Adrenal gland (tissue), 12 donors: ENCODE measurements around the gene CORO6. TPM values are rescaled to one million over a fixed set of nuclear protein-coding genes. Genes with fewer than 3 reads are reported as not detected.

Experiments
- DNase-seq, 7 donors: peaks; one replicate each; pipeline ENCODE4 v3.0.0-alpha.2; 2019 to 2020
- H3K27ac ChIP-seq, 5 donors: fragments of 200-600 bp; sonication (generic) in 4 of 5; 1 replicate in 3 of 5; 2 replicates in 2 of 5; pipeline versions ENCODE4 v1.5.1 to v1.8.0; 2016 to 2020; ENCODE audit warnings: mild to moderate bottlenecking in 1 of 5
- H3K27me3 ChIP-seq: fragments of 200-600 bp; 2 replicates; pipeline ENCODE4 v1.8.0; 2021
- H3K36me3 ChIP-seq, 2 donors: fragments of 200-600 bp; replicated peaks in 1 of 2; 1 replicate in 1 of 2; 2 replicates in 1 of 2; pipeline versions ENCODE4 v1.5.1 to v1.8.0; 2018 to 2022
- H3K4me1 ChIP-seq, 2 donors: fragments of 200-600 bp; replicated peaks in 1 of 2; 1 replicate in 1 of 2; 2 replicates in 1 of 2; pipeline versions ENCODE4 v1.5.1 to v1.8.0; 2018 to 2021
- H3K4me3 ChIP-seq, 4 donors: fragments of 200-600 bp; sonication (generic) in 3 of 4; one replicate each; pipeline ENCODE4 v1.5.1; 2016 to 2018
- H3K9me3 ChIP-seq, 3 donors: fragments of 200-600 bp; sonication (generic) in 1 of 3; replicated peaks in 1 of 3; 1 replicate in 2 of 3; 2 replicates in 1 of 3; pipeline versions ENCODE4 v1.5.1 to v1.8.0; 2016 to 2021
- CTCF ChIP-seq, 6 experiments: fragments of 450-650 bp in 4 of 6; fragments of 200-600 bp in 2 of 6; sonication (generic) in 1 of 6; IDR thresholded peaks; 1 replicate in 5 of 6; 2 replicates in 1 of 6; pipeline versions ENCODE4 v1.5.1 to v1.8.0; 2016 to 2021; ENCODE audit warnings: antibody characterized with exemption in 6 of 6, mild to moderate bottlenecking in 2 of 6, moderate library complexity in 1 of 6
- POLR2A ChIP-seq, 2 donors: fragments of 450-650 bp; IDR thresholded peaks; one replicate each; pipeline ENCODE4 v1.6.1; 2017; ENCODE audit warnings: antibody characterized with exemption in 2 of 2, mild to moderate bottlenecking in 2 of 2, moderate library complexity in 1 of 2
- WGBS, 4 donors: extraction: QIAGEN DNeasy Blood & Tissue Kit in 2 of 4; methylation state at CpG; one replicate each; pipeline versions ENCODE4 v1.1.5 to v1.1.7; 2013 to 2017; 5-methylcytosine and 5-hydroxymethylcytosine counted together
- intact Hi-C, 2 donors: fragments of 100-400 bp; cut with DNase I; formaldehyde crosslinking; loops; one replicate each; pipeline versions ENCODE4 v1.14.1 to v1.15.0; 2022 to 2023
- polyA plus RNA-seq, 3 donors: library from polyadenylated mRNA; stranded (reverse); fragments of 200-250 nt in 2 of 3; fragments of 350-450 nt in 1 of 3; fragmentation: Illumina TruSeq in 1 of 3; extraction: RNeasy Lipid Tissue Mini Kit (QIAGEN cat#74804) in 1 of 3; gene quantifications; one replicate each; pipeline ENCODE4 v1.2.3, GENCODE V29; 2013 to 2014
- total RNA-seq, 9 donors: library from RNA; depleted of rRNA in 4 of 9; stranded (reverse); fragments of >200 nt in 4 of 9; fragments of 120-200 nt in 1 of 9; fragmentation: NEBNext Ultra II Directional in 1 of 9; extraction: Animal tissue kit (Norgen Biotek cat#: 25700) in 1 of 9; gene quantifications; one replicate each; pipeline versions ENCODE4 v1.1.0 to v1.2.4, GENCODE V29; 2013 to 2023
- donor health status: healthy with polysubstance abuse.
- donor health status: Bipolar disorder and iron deficiency.
- donor health status: DM: yes; HTN: yes; CAD: no.
- donor health status: DM: no; HTN: no; CAD: no.
- donor health status: DM: no; HTN: no; CAD: no.
- donor health status: DM: yes; HTN: yes; CAD: no.

Gene CORO6
- total and polyA plus RNA-seq, 12 donors = 0.44 to 34.0 (median 5.6) TPM

GRCh38 chr17:29581583-29582253 is 41.0 kb downstream of the CORO6 start:
- no peaks in the 10 kb centered on the region for H3K27me3 ChIP-seq
- no peaks in the 10 kb centered on the region for H3K4me1 ChIP-seq
- H3K36me3 ChIP-seq = peaks cover 0 to 35% of the 10 kb centered on the region in 2 donors
- no peak overlapping the region for H3K4me3 ChIP-seq
- WGBS, 4 donors = 88 to 93% (median 89%) methylated on average over 3 to 20 of the region's 20 CpGs
- H3K9me3 ChIP-seq = no peaks in the 10 kb centered on the region
- intact Hi-C loops = loop anchor here in 1 of 2 donors (5.0 kb wide), 1 partner anchor 36 kb away; no protein-coding TSS in a partner anchor
- TF ChIP-seq CTCF (IDR thresholded peaks at IDR 0.05) = no peak
- no peak for TF ChIP-seq POLR2A (IDR thresholded peaks at IDR 0.05)
- peak in 3 of 7 donors; percentile 14 to 23 (median 20) for DNase-seq
- H3K27ac ChIP-seq = no peak overlapping the region

- TF ChIP-seq CTCF (IDR thresholded peaks at IDR 0.05) (peak; percentile 80 to 94 (median 92)), POLR2A (IDR thresholded peaks at IDR 0.05) (no peak)
- Histone ChIP-seq H3K4me1 (no peaks in the 10 kb centered on the region), H3K9me3 (no peaks in the 10 kb centered on the region), H3K36me3 (peaks cover 0 to 51% of the 10 kb centered on the region in 2 donors), H3K27me3 (no peaks in the 10 kb centered on the region), H3K27ac (no peak overlapping the region), H3K4me3 (no peak overlapping the region)
- intact Hi-C loops = loop anchor here (5.0 kb wide), 2 partner anchors 32 to 37 kb away; no protein-coding TSS in a partner anchor
- WGBS, 4 donors = 61 to 80% (median 63%) methylated on average over 11 to 15 of the region's 15 CpGs
- peak; percentile 80 to 95 (median 86) for DNase-seq
These were observed 42.6 kb downstream of the CORO6 start for GRCh38 chr17:29579866-29580771.

- Histone ChIP-seq H3K27ac (no peak overlapping the region), H3K4me1 (no peaks in the 10 kb centered on the region), H3K27me3 (no peaks in the 10 kb centered on the region), H3K4me3 (no peak overlapping the region), H3K9me3 (no peaks in the 10 kb centered on the region), H3K36me3 (peaks cover 0 to 62% of the 10 kb centered on the region in 2 donors)
- intact Hi-C loops = loop anchor here in 1 of 2 donors (5.0 kb wide), 1 partner anchor 33 kb away; no protein-coding TSS in a partner anchor
- no peak for DNase-seq
- WGBS, 4 donors = 89 to 94% (median 92%) methylated on average over 10 to 14 of the region's 14 CpGs
- TF ChIP-seq CTCF (IDR thresholded peaks at IDR 0.05) = no peak
- TF ChIP-seq POLR2A (IDR thresholded peaks at IDR 0.05) = no peak
These were observed 43.9 kb downstream of the CORO6 start for GRCh38 chr17:29578626-29579485.
